ENCODE data around the gene INTS1.

Gene INTS1

DNA sequence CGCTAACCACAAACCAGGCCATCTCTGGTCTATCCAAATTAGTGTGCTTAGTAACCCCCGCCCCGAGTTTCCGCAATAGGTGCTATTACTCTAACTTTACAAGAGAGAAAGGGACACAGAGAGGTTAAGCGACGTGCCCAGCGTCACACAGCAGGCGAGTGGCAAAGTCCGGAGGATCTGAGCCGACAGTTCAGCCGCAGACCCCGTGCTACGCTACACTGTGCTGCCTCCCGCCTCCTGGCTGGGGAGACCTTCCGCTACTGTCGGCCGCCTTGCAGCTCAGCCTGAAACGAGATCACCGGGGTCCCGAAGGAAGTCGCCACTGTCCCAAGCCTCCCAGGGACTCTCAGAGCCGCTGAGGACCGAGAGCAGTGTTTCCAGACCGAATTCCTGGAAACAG, 799 bp downstream of the INTS1 start:
- no peak for DNase-seq (ENCODE audit: low read depth)

DNA sequence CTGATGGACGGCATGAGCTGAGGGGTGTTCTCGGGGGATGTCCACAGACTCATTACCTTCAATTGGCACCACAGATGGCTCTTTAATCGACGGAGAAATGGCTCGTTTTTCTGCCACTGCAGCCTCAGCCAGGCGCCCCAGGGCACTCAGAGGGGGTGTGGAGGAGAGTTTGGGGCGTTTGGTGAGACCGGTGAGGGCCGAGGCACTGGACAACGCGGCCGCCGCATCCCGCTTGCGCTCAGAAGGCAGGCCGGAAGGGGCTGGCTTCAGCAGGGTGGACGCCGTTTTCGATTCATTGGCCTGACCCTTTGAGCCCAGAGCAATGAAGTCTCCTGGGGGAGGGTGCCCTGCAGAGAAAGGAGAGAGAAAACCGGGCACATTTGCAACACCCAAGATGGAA, 1.3 kb downstream of the INTS1 start:
- no peak for DNase-seq (ENCODE audit: low read depth)

DNA sequence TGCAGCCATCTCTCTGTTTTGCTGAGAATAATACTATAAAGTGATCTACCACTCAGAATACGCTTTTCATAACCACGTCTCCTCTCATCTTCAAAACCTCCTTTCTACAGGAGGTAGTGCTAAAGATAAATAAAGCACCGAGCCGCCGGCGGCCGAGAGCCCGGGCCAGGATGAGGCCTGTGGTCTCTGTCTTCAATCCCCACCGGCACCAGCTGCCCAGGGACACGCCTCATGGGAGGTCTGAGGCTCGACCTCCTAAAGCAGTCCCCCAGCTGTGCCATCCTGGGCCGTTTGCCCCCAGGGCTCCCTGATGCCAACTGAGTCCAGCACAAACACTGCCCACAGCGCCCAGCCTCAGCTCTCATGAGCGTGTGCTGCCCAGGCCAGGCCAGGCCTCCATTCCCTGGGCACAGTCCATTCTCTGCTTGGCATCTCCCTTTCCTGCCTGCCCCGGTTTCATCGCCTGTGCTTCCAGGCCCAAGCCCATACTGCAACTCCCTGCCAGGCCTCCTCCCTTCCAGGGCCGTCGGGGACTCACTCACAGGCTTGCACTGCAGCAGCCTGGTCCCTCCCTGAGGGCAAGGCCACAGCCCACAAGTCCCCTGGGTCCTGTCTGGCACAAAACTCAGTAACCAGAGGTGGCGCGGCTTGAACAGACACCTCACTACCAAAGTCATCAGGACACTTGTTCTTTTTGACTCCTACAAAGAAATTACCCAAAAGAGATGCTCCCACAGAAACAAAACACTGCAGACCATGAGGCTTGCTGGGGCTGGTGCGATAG, 2.5 kb downstream of the INTS1 start:
- no peak for DNase-seq (ENCODE audit: low read depth)

DNA sequence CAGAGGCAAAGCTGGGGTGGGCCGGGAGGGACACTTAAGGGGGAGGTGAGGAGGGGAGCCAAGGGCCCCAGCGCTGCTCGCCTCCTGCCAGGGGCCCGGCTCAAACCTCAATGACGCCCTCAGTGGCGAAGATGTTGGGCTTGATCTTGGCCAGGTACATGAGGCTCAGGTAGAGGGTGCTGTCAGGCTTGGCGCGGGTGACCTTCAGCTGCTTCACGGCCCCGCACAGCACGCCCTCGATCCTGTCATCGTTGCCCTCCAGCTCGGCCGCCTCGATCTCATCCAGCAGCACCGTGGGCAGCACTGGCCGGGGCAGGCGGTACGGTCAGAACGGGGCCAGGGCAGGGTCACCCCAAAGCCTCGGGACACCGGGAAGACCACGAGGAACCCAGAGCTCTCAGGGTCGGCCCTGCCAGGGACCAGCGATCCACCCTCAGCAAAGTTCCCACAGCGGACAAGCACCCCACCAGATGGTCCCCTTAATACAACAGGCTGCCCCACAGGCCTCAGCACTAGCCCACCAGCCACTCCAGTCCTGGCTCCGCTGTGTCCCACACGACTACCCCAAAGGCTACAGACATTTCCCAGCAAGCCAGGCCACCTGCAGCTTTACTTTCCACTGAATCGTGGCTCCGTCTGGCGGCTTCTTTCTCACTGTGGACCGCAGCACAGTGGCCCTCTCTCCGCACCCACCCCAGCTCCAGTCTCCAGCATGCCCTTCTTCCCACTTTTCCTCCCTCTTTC, 4.0 kb downstream of the INTS1 start:
- DNase-seq (ENCODE audit: low read depth), result no peak

DNA sequence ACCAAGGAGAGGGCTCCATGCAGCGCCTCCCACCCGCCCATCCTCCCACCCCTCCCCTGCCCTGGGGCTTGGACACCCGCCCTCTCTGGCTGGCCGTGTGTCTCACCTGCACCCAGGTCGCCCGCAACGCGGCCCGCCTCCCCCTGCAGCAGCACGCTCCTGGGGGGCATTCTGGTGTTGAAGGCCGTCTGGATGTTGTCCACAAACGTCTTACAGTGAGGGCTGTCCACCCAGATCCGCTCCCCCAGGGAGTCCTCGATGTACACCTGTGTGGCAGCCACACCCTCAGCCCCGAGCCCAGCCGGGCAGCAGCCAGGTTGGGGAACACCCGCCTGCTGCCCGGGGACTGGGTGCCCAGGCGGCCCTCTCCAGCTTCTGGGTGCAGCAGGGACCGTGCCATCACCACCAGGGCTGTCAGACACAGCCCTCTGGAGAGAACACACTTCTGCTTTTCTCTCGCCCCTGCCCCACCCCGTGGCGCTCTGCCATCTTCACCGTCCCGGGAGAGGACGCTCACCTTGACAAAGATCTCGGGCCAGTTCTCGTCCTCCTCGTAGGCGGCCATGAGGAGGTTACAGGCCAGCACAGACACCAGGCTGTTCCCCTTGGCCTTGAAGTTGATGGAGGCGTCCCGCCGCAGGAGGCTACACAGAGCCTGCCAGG, 4.7 kb downstream of the INTS1 start:
- DNase-seq (ENCODE audit: low read depth), result no peak

DNA sequence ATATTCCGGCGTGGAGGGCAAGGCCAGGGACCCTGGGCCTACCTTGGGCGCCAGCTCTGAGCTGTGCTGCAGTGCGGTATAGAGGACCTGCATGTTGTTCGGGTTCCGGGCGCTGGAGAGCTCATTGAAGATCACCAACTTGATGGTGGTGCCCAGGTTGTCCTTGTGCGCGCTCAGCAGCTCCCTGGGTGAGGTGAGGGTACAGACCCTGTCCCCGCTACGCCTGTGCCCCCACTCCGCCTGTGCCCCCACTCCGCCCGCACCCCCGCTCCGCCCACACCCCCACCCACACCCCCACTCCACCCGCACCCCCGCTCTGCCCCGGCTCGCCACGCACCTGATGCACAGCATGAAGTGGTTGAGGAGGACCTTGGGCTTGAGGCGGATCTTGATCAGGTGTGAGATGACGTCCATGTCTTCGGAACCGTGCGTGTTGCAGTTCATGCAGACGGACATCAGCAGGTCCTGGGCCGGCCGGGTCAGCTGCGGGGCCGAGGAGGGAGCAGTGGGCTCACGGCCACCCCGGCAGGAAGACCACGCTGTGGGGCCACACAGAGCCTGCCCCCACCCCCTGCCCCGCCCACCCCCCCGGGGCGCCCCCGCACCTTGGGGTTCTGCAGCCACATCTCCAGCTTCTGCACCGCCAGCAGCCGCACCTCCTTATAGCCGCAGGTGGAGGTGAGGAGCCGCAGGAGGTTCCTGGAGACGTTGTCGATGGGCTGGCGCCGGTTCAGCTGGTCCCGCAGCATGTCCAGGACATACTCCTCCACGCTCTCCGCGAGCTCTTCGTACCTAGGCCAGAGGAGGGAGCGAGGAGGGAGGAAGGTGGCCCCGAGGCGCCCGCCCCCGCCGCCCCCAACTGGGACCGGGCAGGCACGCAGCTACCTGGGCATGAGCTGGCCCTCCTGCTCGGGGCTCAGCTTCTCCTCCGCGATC, 5.6 kb downstream of the INTS1 start:
- DNase-seq (ENCODE audit: low read depth), result no peak

DNA sequence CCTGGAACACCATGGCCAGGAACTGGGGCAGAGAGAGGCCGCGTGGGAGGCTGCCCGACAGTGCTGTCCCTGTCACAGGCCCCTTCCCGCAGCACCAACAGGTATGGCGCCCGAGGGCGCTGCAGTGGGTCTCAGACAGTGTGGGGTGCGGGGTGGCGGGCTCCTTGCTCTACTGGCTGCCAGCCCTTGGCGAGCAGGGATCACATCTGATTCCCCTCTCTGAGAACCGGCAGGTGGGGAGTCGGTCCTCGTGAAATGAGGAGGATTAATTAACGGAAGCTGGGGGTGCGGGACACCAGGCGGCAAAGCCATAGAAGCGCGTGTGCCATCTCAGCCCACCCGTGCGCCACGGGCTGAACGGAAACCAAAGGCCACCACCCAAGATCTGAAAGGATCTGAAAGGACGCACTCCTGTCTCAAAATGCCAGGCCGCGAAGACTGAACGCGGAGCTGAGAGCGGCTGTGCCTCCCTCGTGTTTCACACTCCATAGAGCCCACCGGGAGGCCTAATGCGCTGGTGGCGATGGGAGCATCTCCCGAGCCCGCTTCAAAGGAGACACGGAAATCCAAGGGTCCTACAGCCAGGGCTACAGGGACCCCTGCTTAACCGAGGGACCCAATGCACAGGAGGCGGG, 6.8 kb downstream of the INTS1 start:
- no peak for DNase-seq (ENCODE audit: low read depth)

DNA sequence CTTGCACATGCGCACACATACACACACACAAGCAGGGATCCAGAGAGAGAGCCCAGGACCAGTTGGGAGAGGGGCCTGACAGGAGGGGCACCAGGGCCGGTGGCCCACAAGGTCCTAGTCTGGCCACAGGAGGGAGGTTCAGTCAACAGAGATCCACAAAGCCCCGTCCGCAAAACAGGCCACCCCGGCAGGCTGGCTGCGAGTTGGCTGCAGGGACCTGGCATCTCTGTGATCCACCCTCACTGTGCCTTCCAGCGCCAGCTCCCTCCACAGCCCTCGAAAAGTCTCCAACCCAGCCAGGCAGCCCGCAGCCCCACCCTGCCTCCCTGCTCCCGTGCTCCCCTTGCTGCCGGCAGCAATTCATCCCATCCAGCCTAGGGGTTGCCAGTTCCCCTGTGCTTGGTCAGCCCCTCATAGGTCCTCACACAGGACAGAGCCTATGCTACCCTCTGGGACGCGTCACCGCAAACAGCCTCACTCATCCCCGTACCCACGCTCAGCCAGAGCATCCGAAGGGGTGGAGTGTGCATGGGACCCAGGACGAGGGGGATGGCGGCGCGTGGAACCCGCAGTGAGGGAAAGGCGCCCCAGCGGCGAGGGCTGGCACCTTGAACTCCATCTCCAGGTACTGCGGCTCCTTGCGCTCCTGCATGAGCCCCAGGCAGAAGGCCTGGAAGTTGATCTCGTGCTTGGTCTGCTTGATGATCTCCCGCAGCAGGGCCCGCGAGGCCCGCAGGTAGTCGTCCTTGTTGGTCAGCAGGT, 7.5 kb downstream of the INTS1 start:
- DNase-seq (ENCODE audit: low read depth), result no peak

DNA sequence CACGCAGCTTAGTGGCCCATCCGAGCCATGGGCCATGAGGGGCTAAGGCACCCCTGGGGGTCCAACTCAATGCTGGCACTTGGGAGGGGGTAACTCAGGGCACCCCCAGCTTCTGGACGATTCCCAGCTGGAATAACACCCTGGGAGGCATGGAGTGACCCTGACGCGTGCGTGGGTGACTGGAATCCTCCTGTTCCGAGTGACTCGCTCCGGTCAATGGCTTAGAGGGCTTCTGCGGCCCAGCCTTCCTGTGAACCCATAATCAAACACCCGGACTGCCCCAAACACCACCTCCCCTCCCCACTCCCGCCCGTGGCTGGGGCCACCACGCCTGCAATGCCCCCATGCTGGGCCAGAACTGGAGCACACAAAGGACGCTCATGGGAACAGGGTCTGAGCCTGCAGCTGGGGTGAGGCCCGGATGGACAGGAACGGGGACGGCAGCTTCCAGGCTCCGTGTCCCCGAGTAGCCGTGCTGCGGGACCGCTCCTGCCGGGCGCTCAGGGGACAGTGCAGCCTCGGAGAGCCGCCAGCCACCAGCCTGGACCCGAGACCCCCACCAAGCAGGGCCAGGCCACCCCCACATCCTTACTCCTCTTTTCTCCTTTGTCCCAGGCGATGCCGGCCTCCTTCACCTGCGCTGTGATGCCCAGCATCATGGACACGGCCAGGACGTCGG, 8.5 kb downstream of the INTS1 start:
- no peak for DNase-seq (ENCODE audit: low read depth)

DNA sequence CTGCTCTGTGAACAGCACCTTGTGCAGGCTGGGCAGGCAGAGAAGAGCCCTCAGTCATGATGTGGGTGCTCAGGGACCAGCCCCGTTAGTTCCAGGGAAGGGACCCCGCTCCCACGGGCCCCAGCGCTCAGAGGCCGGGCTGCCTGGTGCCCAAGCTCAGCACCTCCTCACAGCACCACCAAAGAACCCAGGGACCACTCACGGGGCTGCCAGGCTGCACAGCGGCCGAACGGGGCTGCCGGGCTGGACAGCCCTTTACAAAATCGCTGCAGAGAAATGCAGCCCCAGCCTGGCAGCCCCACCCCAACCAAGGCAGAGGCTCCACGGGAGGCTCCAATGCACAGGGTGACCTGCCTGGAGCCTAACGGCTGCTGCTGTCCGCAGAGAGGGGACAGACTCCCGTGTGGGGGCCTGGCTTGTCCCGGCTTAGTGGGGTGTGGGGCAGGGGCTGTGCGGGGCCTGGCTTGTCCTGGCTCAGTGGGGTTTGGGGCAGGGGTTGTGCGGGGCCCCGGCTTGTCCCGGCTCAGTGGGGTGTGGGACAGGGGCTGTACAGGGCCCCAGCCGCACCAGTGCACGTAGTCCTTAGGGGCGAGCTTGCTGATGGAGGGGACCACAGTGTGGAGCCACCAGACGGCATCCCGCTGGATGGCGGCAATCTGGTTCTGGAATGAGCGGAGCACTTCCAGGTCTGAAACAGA, 9.2 kb downstream of the INTS1 start:
- DNase-seq (ENCODE audit: low read depth), result no peak

DNA sequence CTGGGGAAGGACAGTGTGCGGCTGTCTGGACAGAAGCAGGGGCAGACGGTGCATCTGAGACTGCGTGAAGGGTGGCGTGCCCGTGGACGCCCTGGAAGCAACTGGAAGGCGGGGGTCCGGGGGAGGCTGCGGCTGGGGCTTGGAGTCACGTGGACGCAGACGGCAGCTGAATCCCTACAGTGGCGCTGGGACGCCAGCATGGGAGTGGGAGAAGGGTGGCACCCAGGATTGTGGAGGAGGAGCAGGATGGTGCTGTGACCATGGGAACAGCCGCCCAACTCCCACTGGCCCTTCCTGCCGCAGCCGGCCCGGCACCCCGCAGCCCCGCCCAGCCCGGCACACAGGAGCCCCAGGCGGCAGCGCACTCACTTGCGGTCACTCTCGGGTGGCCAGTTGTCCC, 9.7 kb downstream of the INTS1 start:
- DNase-seq (ENCODE audit: low read depth), result no peak

DNA sequence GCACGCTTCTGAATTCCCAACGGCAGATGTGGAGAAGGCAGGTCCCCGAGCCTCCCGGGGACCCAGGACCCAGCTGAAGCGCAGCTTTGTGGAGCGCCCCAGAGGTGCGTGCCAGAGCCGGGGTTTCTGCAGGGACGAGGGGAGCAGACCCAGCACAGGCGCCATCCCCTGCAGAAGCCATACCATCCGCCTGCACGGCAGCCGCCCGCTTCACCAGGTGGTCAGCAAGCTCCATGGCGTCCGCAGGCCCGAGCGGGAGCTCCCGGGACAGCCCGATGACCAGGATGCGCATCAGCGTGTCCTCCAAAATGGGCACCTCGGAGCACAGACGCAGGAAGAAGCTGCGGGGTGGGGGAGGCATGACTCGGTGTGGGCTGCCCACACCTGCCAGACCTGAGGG, 10.6 kb downstream of the INTS1 start:
- DNase-seq (ENCODE audit: low read depth), result no peak

DNA sequence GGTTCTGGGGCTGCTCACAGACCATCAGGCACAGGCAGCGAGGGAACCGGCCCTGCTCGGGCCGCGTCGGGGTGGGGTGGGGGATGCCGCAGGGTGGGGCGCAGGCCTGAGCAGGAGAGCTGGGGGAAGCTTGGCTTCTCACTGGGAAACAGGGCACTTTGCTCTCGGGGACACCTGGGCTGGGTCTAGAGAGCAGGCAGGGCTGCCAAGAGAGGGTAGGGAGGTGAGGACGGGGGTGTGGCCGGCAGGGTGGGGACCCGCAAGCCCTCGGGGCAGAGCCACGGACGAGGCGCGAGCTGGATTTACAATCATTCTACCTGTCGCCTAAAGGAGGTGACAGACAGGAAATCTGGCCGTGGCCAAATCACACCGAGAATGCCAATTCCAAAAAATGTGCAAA, 11.1 kb downstream of the INTS1 start:
- no peak for DNase-seq (ENCODE audit: low read depth)

DNA sequence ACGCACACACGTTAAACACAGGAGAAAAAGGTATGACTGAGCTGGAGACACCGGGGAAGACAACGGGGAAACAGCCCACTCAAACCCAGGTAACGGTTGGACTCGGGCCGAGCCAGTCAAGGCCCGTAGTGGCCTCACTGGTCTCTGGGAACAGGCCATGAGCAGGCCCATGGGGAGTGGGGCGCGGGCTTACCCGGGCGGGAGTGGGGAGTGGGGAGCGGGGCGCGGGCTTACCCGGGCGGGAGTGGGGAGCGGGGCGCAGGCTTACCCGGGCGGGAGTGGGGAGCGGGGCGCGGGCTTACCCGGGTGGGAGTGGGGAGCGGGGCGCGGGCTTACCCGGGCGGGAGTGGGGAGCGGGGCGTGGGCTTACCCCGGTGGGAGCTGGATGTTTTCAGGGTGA, 11.5 kb downstream of the INTS1 start:
- no peak for DNase-seq (ENCODE audit: low read depth)

DNA sequence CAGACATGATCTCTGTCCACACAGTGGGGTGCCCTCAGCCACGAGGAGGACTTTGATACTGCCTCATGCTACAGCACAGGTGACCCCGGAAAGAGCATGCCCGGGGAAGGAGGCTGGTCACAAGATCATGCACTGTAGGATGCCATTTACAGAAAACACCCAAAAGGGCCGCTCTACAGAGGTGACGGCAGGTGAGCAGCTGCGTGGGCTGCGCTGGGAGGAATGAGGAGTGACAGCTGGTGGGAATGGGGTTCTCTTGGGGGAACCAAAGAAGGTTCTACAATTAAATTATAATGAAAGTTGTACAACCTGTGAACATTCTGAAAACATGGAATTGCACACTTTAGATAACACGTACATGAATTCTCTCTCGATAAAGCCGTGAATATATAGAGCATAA, 12.0 kb downstream of the INTS1 start:
- DNase-seq (ENCODE audit: low read depth), result no peak

DNA sequence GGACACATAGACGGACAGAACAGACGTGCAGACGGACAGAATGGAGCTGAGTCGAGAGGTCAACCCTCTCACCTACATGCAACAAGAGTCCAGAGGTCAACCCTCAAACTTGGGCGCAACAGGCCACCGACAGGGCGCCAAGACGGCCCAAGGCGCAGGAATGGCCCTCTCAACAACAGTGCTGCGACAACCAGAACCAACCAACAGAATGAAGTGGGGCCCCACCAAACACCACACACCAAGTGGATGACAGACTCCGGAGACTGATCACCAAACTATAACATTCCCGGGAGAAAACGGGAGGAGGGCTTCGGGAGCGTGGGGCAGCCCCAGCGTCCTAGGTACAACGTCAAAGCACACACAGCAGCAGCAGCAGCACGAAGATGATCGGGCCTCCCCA, 13.4 kb downstream of the INTS1 start:
- no peak for DNase-seq (ENCODE audit: low read depth)

DNA sequence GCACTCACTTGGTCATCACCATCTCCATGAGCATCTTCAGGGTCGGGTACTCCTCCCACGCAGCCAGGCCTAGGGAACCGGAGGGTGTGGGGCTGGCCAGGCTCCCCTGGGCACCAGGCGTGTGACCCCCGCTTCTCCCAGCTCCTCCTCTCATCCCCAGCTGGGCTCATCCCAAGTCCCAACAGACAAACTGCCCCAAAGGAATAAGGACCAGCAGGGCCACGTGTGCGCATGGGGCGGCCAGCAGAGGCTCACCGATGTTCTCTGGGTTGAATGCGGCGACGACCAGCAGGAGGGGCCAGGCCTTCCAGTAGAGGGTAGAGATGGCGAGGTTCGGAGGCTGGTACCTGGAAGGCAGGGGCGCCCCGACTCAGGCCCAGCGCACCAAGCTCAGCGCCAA, 14.9 kb downstream of the INTS1 start:
- DNase-seq (ENCODE audit: low read depth), result no peak

DNA sequence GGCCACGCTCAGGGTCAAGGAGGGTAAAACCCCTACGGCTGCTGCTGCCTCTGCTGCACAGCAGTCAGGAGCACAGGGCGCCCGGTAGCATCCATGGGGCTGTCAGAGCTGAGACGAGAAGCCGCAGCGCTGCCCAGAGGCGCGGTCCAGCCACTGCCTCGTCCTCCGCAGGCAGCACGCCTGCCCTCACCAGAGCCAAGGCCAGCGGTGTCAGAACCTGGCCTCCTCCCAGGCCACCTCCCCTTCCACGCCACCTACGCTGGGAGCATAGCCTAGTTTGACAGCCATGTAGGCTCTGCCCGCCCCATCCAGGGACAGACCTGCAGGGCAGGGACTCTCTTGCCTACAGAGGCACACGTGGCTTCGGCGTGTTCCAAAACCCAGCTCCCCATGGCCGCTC, 16.2 kb downstream of the INTS1 start:
- no peak for DNase-seq (ENCODE audit: low read depth)

DNA sequence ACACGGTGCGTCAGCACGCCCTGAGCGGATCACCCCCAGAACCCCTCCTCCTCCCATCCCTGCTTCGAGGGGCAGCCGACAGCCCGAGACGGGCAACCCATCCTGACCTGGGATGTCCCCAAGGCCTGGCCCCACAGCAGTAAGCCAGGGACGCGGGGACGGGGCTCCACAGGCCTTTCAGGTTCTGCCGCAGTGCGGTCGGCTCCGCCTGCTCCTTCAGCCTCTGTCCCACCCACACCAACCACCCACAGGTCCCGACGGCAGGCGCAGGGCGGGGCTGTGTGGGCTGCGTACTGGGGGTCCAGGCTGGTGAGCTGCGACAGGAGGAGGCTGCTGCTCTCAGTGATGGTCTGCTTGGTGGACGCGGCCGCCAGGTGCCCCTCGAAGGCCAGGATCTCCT, 16.7 kb downstream of the INTS1 start:
- DNase-seq (ENCODE audit: low read depth), result no peak

DNA sequence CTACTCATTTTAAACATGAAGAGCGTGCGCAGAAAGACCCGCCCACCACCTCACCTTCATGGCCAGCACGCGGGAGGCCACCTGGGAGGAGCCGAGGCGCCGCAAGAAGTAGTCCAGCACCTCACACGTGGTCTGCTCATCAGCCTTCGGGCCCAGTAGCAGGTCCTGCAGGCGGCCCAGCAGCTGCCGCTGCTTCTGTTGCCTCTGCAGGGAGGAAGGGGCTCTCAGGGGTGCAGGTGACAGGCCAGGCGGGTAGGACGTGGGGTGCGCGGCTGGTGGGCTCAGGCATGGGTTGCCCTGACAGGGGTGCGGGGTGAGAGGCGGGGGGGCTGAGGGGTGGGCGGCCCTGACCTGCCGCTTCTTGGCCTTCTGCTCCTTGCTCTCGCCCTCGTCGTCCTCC, 17.6 kb downstream of the INTS1 start:
- DNase-seq (ENCODE audit: low read depth), result no peak
